ENCODE measurements around the gene MLLT3. TPM values are rescaled to one million over a fixed set of nuclear protein-coding genes. Genes with fewer than 3 reads are reported as not detected.

MLLT3 gene
- total RNA-seq, 1 donor from 2014 or later: 3.8 TPM

DNA sequence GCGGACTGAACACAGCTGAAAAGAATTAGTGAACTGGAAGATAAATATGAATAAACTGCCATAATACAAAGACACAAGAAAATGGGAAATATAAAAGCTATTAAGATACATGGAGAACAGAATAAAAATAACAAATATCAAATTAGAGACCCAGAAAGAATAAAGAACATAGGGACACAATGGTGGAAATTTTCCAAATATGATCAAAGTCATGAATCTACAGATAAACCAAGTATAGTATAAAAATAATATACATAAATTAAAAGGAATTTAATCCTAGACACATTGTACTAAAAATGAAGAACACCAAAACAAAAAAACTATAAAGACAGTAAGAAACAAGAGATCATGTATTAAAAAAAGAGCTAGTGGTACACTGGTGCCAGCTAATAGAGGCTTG is 194.9 kb downstream of the MLLT3 start:
- no peak for DNase-seq (ENCODE audit: low read depth in 2 of 2)

DNA sequence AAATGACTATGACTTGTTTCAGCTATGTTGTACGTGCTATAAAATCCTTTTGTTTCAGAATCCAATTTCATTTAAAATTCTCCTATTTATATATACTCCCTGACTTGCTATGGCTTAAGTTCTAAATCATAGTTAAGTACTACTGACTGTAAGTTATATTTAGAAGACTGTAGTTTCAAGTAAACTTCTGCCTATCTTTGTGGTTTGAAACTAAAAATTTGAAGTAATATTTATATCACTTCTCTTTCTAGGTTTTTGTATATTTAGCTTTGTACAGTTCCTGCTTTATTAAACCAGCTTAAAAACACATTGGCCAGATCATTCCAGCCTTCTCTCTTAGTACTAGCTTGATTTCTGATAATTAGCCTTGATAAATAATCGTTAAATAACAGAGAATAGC is 196.3 kb downstream of the MLLT3 start:
- DNase-seq (ENCODE audit: low read depth in 2 of 2): no peak

DNA sequence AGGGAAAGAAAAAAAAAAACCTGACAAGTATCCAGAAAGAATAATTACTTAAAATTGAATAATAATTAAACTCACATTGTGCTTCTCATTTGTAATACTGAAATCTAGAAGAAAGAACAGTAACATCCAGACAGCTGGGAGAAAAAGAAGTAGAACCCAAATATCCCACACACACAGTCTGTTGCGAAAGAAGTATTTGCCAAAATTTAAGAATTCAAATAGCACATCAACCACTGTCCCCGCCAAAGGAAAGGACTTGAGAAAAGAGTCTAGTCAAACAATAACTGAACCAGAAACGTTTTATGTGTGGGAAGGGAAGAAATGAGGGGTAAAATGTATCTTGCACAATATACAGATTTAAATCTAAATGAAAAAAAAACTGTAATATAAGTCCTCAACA is 202.8 kb downstream of the MLLT3 start:
- DNase-seq (ENCODE audit: low read depth in 2 of 2): no peak

DNA sequence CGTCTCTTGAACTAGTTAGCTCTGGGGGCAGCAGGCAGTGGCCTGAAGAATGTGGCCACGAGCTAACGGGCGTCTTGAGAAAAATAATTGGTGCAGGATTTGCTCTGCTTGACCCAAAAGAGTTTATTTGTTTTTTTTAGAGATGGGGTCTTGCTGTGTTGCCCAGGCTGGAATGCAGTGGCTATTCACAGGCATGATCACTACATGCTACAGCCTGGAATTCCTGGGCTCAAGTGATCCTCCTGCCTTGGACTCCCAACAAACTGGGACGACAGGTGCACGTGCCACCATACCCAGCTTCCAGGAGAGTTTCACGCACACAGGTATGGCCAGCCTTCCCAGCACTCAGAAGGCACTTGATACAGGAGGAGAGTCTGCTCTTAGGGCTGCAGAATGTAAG is 203.8 kb downstream of the MLLT3 start:
- no peak for DNase-seq (ENCODE audit: low read depth in 2 of 2)

DNA sequence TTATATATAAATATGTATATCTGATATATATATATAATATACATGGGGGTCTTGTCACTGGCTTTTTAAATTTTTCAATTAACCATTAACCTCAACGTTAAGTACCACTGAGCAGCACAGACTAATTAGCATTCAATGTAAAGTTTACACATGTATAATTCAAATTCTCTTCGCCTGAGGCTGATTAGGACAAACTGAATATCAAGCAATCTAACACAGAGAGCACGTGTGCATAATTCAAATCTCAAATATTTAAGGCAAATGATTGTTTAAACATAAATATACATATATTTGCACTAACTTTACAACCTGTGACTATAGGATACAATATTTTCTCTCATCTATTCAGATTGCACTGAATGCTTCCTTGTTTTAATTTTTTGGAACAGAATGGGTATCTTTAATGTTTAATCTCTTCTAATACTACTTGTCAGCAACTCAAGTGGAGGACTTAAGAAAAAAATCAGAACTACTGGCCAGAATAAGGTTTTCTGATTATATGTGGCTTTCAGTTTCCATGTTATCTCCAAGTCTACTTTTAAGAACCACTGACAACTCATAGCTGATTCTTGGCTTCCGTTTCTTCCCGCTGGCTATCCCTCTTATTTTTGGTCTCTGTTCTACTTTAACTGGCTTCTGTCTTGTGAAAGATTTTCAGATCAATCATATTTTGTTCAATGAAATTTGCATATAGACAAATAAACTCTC is 204.8 kb downstream of the MLLT3 start:
- no peak for DNase-seq (ENCODE audit: low read depth in 2 of 2)

DNA sequence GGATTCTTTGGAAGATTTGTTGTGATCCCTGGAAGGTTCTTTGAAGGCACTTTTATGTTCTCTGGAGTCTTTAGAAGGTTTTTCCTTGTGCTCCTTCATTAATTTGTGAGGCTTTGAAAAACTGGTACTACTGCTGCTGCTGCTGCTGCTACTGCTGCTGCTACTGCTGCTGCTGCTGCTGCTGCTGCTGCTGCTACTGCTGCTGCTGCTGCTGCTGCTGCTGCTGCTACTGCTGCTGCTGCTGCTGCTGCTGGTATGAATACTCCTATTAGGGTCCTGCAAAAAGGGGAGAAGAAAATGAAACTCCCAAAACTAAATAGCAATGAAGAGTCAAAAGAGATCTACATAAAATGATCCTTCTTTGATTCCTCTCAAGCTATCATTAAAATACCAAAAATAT is 208.1 kb downstream of the MLLT3 start:
- DNase-seq (ENCODE audit: low read depth in 2 of 2): no peak

DNA sequence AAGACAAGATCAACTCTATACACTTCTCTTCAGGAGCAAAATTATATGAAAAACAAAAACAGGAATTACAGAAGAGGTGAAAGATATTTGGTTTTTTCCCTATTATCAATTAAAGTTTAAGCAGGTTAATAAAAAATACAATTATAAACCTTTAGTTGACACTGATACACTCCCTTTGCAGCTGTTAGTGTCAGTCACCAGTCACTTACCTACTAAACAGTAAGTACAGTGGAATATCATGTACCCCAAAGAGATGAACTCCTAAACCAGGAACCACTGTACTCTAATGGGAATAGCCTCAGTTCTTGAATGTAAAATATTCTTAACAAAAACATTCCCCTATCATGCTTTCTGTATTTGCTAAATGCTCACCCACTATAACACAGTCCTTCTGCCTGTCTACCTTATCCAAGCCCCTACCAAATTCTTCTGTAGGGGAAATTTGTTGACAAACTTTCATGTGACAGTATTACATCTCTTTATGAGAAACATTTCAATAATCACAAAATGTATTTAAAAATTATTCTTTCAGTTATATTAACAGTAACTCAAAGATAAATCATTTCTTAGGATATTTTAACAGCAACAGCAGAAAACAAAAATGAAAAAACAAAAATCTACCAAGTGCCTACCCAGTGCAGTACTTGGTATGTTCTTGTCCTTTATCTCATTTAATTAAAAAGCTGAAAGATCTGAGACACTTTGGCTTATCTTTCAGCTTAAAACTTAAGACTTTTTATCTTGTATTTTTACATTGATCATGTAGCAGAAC is 212.8 kb downstream of the MLLT3 start:
- no peak for DNase-seq (ENCODE audit: low read depth in 2 of 2)

DNA sequence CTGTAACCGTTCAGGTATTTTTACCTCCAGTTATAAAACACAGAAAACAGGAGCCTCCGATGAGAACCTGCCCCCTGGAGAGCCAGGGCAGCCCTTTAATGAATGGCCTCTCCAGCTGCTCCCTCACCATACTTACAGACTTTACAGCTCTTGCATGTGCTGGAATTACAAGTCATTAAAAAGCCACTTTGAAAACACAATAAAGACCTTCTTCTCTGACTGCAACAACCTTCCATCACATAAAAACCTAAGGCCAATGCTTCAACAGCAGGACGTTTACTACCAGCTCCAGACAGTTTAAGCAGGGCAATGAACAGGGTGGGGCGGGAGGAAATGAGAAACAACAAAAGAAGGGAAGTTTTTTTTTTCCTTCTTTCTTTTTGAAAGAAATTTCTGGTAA is 213.8 kb downstream of the MLLT3 start:
- DNase-seq (ENCODE audit: low read depth in 2 of 2): no peak

DNA sequence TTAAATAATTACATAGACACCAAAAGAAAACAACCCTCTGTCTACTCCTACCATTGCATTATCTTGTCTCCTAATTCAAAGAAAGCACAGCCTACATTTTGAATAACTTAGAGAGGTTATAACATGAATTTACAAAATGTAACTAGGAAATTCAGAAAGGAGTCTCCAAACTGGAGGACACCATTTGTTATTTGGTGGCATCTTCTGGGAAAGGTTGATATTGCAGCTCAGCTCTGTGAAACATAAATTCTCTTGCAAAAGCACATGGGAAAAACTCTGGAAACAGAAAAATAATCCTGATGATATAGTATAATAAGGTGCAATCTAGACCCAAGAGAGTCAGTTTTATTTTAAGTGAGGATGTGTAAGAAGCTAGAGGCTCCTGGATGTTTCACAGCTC is 215.3 kb downstream of the MLLT3 start:
- peak in 1 of 2 donors; percentile 58 for DNase-seq (ENCODE audit: low read depth in 2 of 2)

DNA sequence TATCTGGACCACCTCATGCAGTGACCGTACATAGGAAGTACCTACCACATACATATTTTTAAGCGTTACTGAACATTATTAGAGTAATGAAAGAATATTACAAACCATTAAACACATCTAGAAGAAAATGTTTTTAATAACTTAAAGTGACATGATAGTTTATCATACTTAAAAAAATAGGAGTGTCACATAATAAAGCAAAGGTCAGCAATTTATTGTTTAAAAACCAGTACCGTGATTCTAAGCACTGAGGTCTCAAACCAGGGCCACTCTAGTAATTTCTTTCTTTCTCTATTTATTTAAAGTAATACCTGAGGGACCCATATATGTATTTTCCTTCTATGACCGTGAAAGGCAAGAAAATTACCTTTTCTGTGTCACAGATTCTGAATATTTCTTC is 216.0 kb downstream of the MLLT3 start:
- no peak for DNase-seq (ENCODE audit: low read depth in 2 of 2)

DNA sequence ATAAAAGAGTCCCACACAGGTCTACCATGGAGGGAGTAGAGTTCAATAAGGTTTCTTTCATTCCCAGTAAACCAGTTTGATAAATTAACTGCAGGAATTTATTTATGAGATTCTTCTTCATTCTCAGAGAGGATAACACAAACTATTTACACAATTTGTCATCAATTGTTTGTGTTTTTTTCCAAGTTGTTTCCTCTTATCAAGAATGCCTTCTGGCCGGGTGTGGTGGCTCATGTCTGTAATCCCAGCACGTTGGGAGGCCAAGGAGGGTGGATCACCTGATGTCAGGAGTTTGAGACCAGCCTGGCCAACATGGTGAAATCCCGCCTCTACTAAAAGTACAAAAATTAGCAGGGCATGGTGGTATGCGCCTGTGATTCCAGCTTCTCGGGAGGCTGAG is 216.7 kb downstream of the MLLT3 start:
- DNase-seq (ENCODE audit: low read depth in 2 of 2): no peak

DNA sequence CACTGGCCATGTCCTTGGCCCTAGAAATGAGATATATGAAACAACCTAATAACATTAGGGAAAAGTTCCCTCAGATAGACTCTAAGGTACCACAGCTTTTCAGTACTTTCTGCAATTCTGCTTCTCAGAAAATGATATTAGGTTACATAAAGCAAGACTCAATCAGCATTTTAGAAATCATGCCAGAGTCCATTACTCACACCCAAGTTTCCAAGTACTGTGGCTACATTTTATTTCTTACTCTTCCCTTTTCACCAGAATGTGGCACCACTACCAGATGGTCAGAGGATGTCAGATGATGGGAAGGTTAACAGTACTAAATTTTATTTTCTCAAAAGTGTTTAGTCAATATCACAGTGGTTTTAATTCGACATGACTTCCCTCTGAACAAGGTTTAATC is 217.2 kb downstream of the MLLT3 start:
- no peak for DNase-seq (ENCODE audit: low read depth in 2 of 2)

DNA sequence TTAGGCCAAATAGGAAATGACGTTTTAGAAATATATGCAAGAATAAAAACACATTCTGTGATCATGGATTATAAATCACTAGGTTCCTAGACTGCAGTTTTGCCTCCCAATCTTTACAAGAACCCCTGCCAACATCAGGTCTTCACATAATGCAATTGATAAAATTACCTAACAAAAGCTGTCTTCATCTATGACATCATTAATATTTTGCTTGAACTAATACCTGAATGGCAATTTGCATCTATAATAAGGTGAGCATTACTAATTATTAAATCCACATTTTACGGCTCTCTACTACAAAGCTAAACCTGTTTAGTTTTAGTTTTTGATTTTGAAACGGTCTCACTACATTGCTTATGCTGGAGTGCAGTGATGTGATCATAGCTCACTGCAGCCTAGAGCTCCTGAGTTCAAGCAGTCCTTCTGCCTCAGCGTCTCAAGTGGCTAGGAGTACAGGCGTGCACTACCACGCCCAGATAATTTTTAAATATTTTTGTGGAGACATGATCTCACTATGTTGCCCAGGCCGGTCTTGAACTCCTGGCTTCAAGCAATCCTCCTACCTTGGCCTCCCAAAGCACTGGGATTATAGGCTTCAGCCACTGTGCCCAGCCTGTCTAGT is 218.0 kb downstream of the MLLT3 start:
- DNase-seq (ENCODE audit: low read depth in 2 of 2): no peak

DNA sequence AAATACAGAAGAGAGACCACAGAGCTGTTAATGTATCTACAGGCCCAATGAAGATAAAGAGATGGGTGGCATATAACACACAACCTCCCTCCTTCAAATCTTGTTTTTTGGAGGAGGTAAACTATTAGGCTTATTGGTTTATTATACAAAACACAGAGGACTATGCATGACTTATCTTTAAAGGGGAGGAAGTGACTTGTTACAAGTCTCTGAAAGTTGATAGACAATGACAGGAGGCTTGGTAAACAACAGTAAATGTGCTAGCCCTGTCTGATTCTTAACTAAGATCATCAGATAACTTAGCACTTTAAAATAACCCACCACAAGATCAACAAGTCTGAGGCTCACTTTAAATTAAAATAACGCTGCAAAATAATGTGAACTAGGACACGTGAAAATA is 219.0 kb downstream of the MLLT3 start:
- DNase-seq (ENCODE audit: low read depth in 2 of 2): no peak

DNA sequence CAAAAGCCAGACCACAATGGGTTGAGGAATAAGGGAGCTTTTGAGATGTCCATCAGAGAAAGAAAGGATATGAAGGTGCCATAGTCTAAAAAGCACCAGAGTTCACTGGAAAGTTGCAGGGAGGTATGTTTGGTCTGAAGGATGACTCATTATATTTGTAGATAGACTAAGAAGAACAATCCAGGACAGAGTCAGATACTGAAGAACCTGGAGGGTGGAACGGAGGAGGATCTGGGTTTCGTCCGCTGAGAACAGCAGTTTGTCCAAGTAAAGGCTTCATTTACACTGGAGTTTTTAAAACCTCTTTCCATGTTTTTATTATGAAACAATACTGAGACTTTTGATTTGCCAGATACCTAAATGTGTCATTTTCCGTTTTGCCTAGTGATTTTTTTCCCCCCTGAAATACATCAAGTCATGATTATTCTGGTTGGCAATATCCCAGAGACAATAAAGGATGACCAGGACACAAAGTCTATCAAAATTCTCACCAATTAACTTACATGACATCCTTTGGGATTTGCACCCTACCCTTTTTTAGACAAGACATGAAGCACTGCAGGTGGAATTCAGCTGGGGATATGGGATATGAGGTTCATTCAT is 219.9 kb downstream of the MLLT3 start:
- DNase-seq (ENCODE audit: low read depth in 2 of 2): peak in 1 of 2 donors; percentile 82

DNA sequence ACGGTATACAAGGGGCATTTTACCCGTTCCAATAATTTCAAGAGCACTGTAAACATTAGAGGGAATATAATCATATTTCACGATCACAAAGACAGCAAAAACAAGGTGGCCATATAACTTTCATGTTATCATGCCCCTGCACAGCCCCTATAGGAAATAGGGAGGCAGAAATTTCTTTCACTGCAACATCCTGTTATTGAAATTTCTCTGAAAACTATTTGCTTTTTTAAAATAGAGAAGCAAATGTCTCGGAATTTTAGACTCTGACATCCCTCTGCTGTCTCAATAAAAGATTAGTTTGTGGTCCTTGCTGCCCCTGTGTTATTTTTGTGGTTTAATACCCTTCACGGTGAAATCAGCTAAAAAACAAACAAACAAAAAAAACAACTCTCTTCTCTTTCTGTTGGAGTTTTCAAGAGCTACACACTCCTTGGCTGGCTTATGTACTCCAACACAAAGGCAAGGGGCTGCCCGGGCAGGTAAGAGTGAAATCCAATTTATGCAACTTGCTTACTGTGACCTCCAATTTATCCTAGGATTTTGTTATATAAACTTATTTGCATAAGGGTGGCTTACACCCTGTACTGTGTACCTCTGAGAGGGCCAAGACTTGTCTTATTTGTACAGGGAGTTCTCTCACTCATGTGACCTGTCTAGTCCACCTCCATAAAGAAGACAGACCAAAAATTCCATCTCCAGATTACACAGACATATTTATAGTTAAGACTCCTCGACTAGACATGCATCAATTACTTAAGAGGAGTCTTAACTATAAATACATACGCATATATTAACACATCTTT is 223.6 kb downstream of the MLLT3 start:
- peak in 1 of 2 donors; percentile 80 for DNase-seq (ENCODE audit: low read depth in 2 of 2)

DNA sequence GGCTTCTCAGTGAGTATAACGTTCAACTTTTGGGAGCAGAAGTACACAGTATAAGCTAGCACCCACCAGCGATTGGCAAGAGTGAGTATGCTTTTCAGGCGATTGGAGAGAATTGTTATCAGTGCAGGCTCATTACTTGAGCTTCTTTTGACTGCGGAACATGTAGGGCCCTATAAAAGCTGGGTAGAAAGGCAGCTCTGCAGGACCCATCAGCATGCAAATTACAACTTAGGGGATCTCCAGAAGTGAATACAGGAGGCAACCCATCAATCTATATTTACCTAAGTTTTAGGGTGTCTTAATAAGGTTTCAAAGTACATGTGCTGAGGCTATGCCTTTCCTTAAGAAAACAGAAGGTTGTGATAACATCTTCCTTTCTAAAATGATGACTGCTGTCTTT is 225.0 kb downstream of the MLLT3 start:
- DNase-seq (ENCODE audit: low read depth in 2 of 2): no peak

DNA sequence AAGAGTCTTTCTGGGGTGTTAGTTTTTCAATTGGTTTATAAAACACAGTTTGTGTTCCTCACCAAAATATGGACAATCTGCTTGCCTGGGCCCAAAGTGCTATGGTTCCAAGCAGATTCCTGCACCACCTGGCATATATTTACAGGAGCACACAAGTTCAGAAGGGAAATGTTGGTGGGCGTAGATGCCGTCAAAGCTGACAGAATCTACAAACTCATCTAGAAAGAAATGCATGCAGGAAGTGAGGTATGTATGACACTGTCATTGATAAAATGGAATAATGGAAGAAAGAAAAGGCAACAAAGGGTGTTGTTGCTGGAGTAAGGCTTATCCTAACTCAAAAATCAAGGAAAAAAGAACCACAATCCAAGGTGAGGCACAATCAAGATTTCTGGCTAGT is 225.8 kb downstream of the MLLT3 start:
- DNase-seq (ENCODE audit: low read depth in 2 of 2): no peak

DNA sequence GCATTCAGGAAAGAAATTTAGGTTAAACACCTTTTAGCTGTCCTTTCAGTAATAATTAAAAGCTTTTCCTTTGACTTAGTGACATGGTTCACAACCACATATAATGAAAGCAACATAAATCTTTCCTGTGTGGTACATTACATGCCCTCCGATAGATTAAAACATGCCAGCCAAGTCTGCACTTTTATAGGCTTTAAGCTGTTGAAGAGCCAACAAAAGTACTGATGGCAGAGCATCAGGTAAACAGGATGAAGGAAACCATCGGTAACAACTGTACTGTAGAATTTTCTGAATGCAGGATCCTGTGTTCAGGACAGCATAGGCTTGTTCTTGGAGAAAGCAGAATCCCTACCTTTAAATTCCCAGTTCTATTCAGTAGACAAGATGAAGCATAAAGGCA is 226.6 kb downstream of the MLLT3 start:
- no peak for DNase-seq (ENCODE audit: low read depth in 2 of 2)

DNA sequence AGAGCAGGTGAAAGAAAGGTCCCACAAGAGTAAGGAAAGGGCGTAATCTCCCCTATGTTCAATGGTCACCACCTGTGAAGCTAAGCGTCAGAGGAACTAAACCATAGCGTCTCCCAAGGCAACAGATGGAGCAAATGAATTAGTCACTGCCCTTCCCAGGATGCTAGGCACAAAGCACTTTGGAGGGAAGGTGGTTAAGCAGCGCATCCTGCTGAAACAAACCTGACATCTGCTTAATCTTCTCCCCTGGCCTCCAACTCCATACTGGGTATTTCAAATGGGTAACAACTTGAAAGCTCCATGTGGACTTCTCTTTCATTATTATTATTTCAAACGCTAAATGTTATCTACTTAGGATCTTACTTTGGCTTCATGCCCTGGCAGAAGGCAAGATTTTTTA is 227.3 kb downstream of the MLLT3 start:
- DNase-seq (ENCODE audit: low read depth in 2 of 2): no peak

DNA sequence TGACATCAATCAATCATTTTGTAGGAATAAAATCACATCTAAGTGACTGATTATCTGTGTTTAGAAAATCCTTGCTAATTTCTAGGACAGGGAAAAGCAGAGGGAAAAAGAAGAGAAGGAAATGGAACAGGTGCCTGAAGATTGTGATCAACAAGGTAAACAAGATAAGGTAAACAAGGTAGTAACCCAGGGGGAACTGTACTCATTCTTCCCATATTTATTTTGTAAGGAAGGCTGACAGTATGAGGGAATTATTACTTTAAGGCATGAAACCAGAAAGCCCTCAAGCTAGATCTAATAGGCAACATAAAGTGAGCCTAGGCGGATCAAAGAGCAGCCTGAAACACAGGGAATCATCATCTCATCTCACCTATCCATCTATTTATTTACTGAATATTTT is 231.1 kb downstream of the MLLT3 start:
- no peak for DNase-seq (ENCODE audit: low read depth in 2 of 2)

DNA sequence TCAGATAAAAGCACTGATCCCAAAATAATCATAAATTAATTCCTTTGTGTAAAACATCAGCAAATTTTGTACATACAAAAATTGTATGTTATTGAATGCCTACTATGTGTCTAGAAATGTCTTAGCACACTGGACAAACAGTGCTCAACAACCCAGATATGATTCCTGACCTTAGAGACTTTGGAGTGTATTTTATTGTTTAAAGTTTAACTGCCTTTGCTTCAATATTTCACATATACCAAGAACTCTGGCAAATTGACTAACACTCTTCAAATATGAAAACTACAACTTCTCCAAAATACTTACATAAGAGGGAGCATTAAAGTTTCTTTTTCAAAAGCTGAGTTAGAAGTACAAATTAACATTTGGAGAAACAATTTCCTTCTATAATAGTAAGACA is 231.9 kb downstream of the MLLT3 start:
- no peak for DNase-seq (ENCODE audit: low read depth in 2 of 2)

Data from lung microvascular endothelial cell (primary cell).